NCI-H2171 treated with DMSO at 0.1 percent for 48 hours (cell line): ENCODE data around the gene WLS.
A peak's percentile ranks its signal among the peaks of the same experiment; 100 is the strongest.

Source experiments
- DNase-seq: peaks from one replicate; lab custom pipeline; 2025; lab: John Stamatoyannopoulos, UW

Gene WLS

GRCh38 chr1:68132426-68133130 lies 99.7 kb downstream of the WLS start:
- no peak for DNase-seq

GRCh38 chr1:68131261-68131660 lies 101.1 kb downstream of the WLS start:
- DNase-seq, result no peak

- peak; percentile 98 for DNase-seq
These were observed 102.6 kb downstream of the WLS start for GRCh38 chr1:68129536-68130250.

GRCh38 chr1:68128820-68129219 lies 103.5 kb downstream of the WLS start:
- DNase-seq, result no peak

- DNase-seq, result no peak
These were observed 104.2 kb downstream of the WLS start for GRCh38 chr1:68128157-68128556.

GRCh38 chr1:68121536-68121935 lies 110.8 kb downstream of the WLS start:
- no peak for DNase-seq

- peak; percentile 64 for DNase-seq
These were observed 112.1 kb downstream of the WLS start for GRCh38 chr1:68120136-68120791.

GRCh38 chr1:68119445-68119844 lies 112.9 kb downstream of the WLS start:
- no peak for DNase-seq

- DNase-seq, result no peak
These were observed 114.9 kb downstream of the WLS start for GRCh38 chr1:68117416-68117815.

GRCh38 chr1:68116643-68117235 lies 115.6 kb downstream of the WLS start:
- peak; percentile 50 for DNase-seq

GRCh38 chr1:68115308-68115707 lies 117.0 kb downstream of the WLS start:
- DNase-seq, result no peak

GRCh38 chr1:68113966-68114365 lies 118.4 kb downstream of the WLS start:
- DNase-seq, result no peak

- no peak for DNase-seq
These were observed 119.5 kb downstream of the WLS start for GRCh38 chr1:68112835-68113243.

- DNase-seq, result peak; percentile 70
These were observed 120.5 kb downstream of the WLS start for GRCh38 chr1:68111519-68112436.

GRCh38 chr1:68107771-68108170 lies 124.6 kb downstream of the WLS start:
- no peak for DNase-seq

- no peak for DNase-seq
These were observed 128.3 kb downstream of the WLS start for GRCh38 chr1:68103884-68104554.

- DNase-seq, result no peak
These were observed 129.2 kb downstream of the WLS start for GRCh38 chr1:68103011-68103545.

GRCh38 chr1:68101829-68102228 lies 130.5 kb downstream of the WLS start:
- no peak for DNase-seq

- DNase-seq, result no peak
These were observed 131.8 kb downstream of the WLS start for GRCh38 chr1:68100571-68100970.

- no peak for DNase-seq
These were observed 138.6 kb downstream of the WLS start for GRCh38 chr1:68093737-68094136.

- no peak for DNase-seq
These were observed 145.1 kb downstream of the WLS start for GRCh38 chr1:68087184-68087583.
